HuH-7 (cell line): Measurements from ENCODE around the gene FPGT.
"Not testable (repeated sequence)": the region's sequence is repeated elsewhere in the genome, so short reads cannot be mapped to it uniquely, and the experiment has no call there.

Experiments
- DNase-seq: peaks from one replicate; pipeline ENCODE4 v3.0.0; 2011; ENCODE audit warnings: low spot score

Gene FPGT

GRCh38 chr1:74197657-74198552, at the start of gene FPGT, which contains the start of gene LRRIQ3:
FPGT (plus strand) TSS chr1:74198242; CDS start chr1:74198279, 37 bp downstream.
LRRIQ3 (minus strand) TSS chr1:74198176; CDS start chr1:74183684, 14,492 bp downstream.
- peak; percentile 82 for DNase-seq

DNA sequence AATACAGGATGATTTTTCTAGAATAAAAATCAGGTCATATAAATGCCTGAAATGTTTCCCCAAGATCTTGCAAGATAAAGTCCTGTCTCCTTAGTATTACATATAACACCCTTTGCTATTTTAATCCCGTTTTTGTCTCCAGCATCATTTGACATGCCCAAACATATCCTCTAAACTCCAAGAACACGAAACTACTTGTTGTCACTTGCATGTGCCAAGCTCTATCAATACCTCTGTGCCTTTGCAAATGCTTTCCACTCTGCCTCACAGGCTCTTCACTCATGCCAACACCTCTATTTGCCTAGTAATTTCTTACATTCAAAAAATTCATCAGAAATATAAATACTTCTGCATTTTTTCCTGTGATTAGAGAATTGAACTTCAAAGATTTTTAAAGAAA, 38.0 kb upstream of the FPGT start:
- no peak for DNase-seq

- no peak for DNase-seq
These were observed 36.5 kb upstream of the FPGT start for GRCh38 chr1:74161497-74161896.

DNA sequence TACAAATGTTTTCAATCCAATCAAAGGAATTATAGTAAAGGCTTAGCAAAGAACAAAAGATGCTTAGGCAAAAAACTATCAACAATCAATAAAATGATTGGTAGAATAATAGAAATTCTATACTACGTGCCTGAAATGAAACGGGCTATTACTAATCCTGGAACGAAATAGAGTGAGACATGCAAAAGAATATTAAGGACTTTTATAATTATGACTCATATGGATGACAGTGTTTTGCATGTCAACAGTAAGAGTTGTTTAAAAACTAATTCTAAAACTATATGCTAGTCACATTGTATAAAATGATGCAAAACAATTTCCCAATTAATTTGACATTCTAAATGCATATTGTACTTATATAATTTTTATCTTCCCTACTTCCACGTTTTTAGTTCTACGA, 35.7 kb upstream of the FPGT start:
- no peak for DNase-seq

- DNase-seq = not testable (repeated sequence)
These were observed 23.6 kb upstream of the FPGT start for GRCh38 chr1:74174423-74174822.

DNA sequence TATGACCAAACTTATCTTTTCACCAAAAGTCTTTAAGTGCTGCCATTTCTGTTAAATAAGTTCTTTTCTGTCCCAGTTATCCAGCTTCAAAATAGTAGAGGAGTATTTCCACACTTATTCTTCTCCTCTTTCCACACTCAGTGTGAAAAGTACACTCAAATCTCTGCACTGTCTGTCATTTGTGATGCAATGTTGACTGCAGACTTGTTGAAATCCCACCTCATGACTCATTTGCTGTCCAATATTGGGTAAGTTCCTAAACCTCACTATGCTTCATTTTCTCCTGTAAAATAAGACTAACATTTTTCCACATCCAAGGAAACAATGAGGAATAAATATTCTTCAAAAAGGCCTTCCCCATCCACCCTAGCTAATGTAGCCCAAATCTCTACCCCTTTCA, 17.6 kb upstream of the FPGT start:
- no peak for DNase-seq

- DNase-seq = no peak
These were observed 4.1 kb upstream of the FPGT start for GRCh38 chr1:74193908-74194307.

GRCh38 chr1:74195339-74195738, 2.7 kb upstream of the FPGT start:
- DNase-seq = no peak

GRCh38 chr1:74197255-74197654, 787 bp upstream of the FPGT start:
- no peak for DNase-seq

DNA sequence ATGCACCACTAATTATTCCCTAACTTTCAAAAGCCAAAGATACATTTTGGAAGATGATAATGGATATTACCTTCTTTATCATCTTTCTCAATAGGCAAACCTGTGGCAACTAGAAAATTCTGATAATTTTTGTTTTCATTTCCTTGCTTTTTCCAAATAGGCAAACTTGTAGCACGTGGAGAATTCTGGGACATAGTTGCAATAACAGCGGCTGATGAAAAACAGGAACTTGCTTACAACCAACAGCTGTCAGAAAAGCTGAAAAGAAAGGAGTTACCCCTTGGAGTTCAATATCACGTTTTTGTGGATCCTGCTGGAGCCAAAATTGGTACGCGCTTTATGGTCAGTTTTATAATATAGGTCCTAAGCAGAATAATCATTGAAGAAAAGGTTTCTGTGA, 1.5 kb downstream of the FPGT start:
- no peak for DNase-seq

- no peak for DNase-seq
These were observed 7.2 kb downstream of the FPGT start for GRCh38 chr1:74205266-74205665.

- DNase-seq = no peak
These were observed 17.2 kb downstream of the FPGT start for GRCh38 chr1:74215229-74215628.

GRCh38 chr1:74222701-74223100, 24.7 kb downstream of the FPGT start:
- DNase-seq = no peak

DNA sequence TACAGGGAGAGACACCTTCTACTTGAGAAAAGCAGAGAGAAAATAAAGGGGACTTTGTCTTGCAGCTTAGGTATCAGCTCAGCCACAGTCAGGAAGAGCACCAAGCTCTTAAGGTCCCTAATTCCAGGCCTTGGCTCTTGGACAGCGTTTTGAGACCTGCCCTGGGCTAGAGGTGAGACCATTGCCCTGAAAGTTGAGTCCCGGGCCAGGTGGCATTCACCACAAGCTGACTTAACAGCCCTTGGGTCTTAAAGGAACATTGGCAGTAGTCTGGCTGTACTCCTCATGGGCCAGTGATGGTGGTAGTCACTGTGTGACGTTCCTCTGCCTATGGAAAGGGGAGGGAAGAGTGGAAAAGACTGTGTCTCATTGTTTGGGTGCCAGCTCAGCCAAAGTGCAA, 25.4 kb downstream of the FPGT start:
- no peak for DNase-seq

DNA sequence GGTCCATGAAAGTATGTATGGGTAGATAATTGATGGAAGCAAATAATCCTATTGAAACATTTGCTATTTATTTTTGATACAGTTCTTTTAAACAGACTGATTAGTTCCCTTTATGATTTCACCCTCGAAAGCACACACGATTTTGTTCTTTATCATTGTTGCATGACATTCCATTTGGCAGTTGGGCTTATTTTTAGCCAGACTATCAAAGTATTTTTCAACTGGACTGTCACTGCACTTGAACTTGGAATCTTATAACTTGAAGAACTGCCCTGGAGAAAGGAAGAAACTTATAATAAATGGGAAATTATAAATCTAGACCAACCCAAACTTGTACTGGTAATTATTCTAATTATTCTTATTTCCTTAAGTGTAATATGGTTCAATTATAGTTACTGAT, 37.1 kb downstream of the FPGT start, which contains the start of gene TNNI3K:
Gene TNNI3K, plus strand, starts transcription at position 235 of the 400 bp plus-strand sequence. Its CDS starts 65 bp downstream, at position 300.
- no peak for DNase-seq

- DNase-seq = no peak
These were observed 38.4 kb downstream of the FPGT start for GRCh38 chr1:74236440-74236839.

- no peak for DNase-seq
These were observed 39.0 kb downstream of the FPGT start for GRCh38 chr1:74237035-74237434.

DNA sequence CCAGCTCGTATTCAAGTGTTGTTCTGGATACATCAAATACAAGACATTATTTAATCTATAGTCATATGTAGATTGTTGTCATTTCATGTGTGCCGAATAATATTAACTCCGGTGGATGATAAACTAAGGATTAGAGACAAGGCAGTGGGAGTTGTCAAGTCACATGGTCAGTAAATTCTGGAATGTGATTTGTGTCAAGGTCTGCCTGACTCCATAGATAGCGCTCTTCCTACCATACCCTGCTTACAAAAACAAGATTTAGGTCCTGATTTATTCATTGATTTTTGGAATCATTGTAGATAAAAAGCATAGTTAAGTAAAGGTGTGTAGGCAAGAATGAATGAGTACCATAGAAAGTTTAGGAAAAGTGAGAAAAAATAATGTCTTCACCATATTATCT, 39.7 kb downstream of the FPGT start:
- no peak for DNase-seq

DNA sequence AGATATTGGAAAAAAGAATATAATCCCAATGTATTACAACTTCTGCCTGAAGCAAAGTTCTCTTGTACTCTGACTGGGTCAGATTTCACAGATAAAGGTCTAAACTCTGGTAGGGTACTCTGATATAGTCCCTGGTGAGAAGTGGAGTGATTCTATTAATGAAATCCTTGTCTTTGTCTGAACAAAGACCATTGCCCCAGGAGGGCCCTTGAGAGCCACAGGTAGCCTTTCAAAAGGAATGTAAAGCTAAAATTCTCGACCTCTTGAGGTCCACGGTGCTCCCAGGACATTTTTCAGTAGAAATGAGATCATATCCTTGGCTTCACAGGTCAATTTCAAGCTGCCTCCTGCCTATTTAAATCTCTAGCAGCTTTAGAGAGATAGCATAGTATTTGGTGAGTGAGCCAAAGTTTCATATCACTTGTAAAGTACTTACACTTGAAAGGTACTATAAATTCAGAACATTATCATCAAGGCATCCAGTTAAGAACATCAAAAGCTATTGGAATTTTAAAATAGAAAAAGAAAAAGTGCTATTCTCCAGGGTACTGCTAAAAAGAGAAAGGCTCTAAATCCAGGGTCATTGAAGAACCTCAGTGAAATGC, 47.2 kb downstream of the FPGT start:
- no peak for DNase-seq

DNA sequence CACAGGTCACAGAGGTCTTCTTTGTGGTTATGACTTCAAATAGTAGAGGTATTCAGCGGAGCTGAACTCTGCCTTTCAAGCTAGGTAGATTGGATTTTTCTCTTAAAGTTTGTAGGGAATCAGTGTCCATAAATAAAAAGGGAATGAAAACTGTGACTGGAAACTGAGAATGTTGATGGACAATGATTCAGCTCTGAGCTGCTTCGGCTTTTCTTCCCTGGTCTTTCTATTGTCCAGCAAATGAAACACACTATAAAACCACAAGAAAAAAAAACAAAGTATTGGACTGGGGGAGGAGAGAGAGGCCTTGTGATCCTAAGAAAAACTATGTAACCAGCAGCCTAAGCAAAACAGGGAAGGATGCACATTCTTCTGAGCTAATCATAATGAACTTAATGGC, 48.3 kb downstream of the FPGT start:
- DNase-seq = no peak

DNA sequence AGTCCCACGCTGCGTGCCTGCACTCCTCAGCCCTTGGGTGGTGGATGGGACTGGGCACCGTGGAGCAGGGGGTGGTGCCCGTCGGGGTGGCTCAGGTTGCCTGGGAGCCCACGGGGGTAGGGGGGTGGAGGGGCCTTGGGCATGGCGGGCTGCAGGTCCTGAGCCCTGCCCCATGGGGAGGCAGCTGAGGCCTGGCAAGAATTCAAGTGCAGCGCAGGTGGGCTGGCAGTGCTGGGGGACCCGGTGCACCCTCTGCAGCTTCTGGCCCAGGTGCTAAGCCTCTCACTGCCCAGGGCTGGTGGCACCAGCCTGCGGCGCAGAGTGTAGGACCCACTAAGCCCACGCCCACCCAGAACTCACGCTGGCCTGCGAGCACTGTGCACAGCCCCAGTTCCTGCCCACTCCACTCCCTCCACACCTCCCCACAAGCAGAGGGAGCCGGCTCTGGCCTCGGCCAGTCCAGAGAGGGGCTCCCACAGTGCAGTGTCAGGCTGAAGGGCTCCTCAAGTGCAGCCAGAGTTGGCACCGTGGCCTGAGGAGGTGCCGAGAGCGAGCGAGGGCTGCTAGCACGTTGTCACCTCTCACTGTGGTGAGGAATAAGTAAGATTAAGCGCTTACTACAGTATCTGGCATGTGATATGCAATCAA, 50.0 kb downstream of the FPGT start:
- DNase-seq = no peak

DNA sequence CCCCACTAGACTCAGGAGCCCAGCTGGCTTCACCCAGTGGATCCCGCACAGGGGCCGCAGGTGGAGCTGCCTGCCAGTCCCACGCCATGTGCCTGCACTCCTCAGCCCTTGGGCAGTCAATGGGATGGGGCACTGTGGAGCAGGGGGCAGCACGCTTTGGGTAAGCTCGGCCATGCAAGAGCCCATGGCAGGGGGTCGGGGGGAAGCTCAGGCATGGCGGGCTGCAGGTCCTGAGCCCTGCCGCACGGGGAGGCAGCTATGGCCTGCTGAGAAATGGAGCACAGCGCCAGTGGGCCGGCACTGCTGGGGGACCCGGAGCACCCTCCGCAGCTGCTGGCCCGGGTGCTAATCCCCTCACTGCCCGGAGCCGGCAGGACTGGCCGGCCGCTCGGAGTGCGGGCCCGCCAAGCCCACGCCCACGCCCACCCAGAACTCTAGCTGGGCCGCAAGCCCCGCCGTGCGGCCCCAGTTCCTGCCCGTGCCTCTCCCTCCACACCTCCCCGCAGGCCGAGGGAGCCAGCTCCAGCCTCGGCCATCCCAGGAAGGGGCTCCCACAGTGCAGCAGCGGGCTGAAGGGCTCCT, 55.3 kb downstream of the FPGT start:
- not testable (repeated sequence) for DNase-seq
